Measurements from ENCODE around the gene FOXI1.

DNA sequence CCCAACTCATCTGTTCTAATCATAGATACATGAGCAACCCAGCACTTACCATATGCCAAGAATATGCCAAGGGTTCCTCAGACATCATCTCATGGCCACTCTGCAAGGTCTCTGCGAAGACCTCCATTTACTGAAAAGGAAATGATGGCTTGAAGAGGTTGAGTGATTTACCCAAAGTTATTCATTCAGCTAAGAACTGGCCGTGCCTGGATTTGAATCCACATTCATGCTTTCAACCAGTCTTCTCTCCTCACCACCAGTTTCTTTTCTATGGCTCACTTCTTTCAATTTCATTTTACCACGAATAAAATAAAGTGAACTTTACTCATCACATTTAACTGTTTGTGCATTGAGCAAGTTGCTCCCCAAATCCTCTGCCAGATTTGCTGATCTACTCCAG lies 27.2 kb upstream of the FOXI1 start:
- TF ChIP-seq, protein P1, sequence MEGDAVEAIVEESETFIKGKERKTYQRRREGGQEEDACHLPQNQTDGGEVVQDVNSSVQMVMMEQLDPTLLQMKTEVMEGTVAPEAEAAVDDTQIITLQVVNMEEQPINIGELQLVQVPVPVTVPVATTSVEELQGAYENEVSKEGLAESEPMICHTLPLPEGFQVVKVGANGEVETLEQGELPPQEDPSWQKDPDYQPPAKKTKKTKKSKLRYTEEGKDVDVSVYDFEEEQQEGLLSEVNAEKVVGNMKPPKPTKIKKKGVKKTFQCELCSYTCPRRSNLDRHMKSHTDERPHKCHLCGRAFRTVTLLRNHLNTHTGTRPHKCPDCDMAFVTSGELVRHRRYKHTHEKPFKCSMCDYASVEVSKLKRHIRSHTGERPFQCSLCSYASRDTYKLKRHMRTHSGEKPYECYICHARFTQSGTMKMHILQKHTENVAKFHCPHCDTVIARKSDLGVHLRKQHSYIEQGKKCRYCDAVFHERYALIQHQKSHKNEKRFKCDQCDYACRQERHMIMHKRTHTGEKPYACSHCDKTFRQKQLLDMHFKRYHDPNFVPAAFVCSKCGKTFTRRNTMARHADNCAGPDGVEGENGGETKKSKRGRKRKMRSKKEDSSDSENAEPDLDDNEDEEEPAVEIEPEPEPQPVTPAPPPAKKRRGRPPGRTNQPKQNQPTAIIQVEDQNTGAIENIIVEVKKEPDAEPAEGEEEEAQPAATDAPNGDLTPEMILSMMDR (IDR thresholded peaks at IDR 0.05 in 4 of 5, conservative IDR thresholded peaks at IDR 0.05 in 1 of 5): no peak
- TF ChIP-seq POLR2A (IDR thresholded peaks at IDR 0.05): no peak
